SKM-1 (cell line): ENCODE results near the gene FAM135A.

ENCODE experiments used
- DNase-seq: peaks from one replicate; lab custom pipeline; 2025; ENCODE audit not compliant: unreplicated experiment; lab: John Stamatoyannopoulos, UW

Gene FAM135A

DNA sequence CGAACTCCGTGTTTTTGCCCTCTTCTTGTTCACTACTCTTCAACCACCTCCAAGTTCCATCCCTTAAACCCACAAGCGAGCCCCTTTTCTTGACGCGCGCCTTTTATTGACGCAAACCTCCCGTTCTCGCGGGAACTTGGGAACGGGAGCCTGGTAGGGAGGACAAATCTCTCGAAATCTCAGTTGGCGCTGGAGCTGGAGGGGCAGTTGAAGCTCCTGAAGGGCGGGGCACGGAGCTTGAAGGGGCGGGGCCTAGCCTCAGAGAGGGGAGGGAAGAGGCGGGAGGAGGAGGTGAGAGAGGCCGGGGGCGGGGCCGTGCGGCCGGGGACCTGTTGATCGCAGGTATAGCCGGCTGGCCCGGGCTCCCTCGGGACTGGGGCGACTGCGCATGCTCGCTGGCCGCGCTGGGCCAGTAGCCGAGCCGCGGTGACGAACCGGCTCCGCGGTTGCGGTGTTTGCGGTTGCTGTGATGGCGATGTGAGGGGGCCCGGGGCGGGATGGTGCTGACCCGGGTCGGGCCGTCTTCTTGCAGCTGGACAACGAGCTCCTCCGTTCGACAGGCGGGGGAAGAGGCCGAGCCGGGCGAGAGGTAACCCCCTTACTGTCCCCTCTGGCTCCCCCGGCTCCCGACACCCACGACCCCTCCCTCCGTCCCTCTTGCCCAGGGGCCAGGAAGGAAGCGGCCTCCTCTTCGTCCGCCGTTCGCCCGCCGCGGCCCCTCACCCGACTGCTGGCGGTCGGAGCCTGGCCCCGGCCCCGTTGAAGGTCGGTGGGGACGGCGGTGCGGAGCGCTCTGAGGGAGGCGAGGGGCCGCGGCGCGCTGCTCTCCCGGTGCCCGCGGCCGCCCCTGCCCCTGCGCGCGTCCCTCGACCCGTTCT lies at the start of gene FAM135A:
Gene FAM135A, plus strand, starts transcription at position 395 of the 878 bp plus-strand sequence. CDS start 14,835 bp downstream, outside the sequence.
- peak; percentile 98 for DNase-seq

DNA sequence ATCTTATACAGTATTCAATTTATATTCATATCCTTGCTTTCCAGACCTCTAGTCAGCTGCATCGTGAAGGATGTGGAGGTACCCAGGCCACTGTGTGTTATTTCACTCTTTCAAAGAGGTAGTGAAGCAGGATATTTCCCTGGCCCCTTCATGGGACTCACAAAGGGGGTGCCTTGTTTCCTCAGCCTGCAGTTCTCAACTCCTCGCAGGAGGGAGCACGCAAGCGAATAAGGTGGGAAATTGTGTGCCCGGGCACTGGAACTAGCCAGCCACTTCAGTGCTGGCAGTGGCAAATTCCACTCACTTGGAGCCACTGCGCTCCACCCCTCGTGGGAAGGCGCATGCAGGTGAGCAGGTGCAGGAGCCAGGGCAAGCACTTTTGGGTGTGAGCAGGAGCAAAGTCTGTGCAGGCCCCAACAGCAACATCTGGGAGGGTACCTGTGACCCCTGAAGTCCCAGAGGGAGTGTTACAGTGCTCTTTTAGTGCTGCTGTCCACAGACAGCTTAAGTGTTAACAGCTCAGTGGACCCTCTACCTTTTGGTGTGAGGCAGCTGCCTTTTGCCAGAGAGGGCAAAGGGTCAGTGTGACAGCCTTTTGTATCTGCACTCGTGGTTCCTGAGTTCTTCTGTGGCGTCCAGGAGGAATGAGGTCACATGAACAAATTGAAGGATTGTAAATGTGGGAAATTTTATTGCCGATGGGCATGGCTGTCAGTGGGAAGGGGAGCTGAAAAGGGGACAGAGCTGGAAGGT lies 49.4 kb upstream of the FAM135A start:
- no peak for DNase-seq

- DNase-seq: peak; percentile 69
Observed at GRCh38 chr6:70369332-70369950, 43.9 kb upstream of the FAM135A start.

DNA sequence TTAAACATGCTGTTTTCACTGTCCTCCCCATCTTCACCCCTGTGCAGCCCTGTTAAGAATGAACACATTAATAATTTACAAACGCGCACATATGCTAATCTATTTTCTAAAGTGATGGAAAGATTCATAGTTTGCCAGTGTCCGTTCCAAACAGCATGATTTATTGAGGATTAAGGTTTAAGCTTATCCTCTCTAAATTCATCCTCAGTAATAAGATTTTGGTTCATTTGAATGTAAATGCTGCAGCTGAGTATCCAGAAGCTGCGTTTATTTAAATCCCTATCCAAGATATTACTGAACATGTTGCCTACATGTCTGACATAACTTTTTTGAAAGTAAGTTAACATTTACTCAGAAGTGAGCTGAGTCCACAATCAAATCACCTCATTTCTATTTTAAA lies 42.8 kb upstream of the FAM135A start:
- DNase-seq: no peak

DNA sequence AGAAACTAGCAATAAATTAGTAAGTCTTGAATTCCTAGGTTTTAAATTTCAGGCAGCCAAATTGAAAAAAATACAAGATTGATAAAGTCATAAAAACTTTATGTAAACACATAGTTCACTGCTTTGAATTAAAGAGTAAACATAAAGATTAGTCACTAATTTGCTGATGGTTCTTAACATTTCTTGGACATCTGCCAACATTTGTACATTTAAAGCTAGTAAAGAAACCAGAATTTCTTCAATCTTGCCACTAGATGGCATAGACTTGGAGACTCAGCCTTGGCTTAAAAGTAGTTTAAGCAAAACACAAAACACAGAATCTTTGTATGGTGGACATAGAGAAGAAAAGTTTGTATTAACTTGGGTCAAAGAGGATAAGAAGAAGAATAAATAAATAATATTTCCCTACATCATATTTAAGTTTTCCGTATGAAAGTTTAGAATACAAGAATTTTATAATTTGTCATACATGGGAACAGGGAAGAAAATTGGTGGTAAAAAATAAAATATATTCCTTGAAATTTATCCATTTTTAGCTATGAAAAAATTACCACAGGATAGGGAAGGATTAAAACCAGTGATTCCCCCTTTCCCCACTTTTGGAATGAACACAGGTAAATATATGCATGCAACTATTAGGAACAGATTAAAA lies 41.7 kb upstream of the FAM135A start:
- peak; percentile 55 for DNase-seq

DNA sequence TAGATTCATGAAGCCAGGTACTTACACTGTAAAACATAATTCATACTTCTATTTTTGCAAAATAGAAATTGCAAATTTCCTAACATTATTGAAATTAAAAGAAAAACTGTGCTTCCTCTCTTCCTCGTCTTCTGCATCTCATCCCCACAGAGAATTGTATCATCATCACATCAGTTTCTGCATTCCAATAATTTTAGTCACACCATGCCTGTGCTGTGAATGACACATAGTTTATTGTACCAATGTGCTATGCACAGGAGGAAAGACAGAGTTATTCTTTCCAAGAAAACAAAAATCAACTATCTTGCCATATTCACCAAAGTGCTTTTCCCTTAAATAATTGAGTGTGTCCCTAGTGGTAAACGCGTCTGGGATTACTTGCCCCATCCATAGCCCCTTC lies 38.1 kb upstream of the FAM135A start:
- DNase-seq: no peak

DNA sequence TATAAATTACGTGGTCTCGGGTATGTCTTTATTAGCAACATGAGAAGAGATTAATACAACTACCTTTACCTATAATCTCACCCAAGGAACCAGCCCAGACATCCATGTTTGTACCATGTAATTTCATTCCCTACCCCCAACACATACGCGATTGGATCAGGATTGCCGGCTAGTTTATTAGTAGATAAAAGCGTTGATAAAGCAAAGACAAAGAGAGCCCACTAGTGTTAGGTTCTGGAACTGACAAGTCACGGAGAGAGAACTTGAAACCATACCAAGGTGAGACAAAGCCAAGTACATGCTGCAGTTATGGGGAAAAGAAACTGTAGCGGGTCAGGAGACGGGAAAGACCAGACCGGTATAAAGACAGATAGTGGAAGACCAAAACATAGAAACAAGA lies 37.4 kb upstream of the FAM135A start:
- DNase-seq: no peak

- no peak for DNase-seq
Observed at GRCh38 chr6:70376628-70377027, 36.7 kb upstream of the FAM135A start.

DNA sequence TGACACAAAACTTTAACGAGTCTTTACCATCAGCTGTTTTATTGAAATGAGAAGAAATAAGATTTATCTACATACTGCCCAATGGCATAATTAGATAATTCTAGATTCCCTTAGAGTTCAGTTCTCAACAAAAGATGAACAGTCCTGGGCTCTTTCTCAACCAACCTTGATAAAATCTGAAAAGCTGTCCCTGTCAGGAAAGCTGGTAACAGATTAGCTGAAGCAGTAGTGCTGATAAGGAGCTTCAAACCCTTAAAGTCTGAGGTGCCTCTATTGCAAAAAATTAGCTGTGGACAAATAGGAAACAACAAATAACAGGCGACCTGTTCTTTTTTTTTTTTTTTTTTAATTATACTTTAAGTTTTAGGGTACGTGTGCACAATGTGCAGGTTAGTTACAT lies 35.9 kb upstream of the FAM135A start:
- no peak for DNase-seq

GRCh38 chr6:70379473-70380013 lies 33.8 kb upstream of the FAM135A start:
- DNase-seq: no peak

DNA sequence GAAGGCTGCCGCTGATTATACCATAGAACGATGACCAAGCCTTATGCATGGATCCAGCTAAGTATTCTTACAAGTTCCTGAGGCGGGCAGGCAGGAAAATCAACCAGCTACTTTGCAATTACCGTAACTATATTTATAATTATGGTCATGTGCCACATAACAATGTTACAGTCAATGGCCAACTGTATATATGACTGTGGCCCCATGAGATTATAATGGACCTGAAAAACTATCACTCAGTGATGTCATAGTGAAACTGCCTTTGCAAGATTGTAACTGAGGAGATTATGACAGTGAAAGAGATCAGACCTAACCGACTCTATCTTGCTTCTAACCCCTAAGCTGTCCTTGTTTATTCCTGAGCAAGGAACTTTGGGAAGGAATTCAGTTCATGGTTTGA lies 33.1 kb upstream of the FAM135A start:
- DNase-seq: no peak

DNA sequence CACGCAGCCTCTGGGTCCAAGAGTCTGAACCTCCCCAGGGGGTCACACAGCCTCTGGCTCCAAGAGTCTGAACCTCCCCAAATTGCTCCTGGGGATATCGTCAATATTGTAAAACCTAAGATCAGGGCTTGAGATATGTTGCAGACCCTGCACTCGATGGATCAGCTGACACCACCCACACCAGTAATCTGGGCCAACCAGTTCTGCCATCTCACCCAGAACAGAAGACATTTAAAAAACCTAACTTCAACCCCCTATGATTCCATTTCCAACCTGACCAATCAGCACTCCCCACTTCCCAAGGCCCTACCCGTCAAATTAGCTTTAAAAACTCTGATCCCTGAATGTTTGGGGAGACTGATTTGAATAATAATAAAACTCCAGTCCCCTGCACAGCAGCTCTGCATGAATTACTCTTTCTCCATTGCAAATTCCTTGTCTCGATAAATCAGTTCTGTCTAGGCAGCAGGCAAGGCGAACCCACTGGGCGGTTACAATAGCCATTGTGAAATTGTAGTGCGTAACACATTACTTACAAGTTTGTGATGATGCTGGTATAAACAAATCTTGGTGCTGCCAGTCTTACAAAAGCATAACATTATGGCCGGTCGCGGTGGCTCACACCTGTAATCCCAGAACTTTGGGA lies 32.4 kb upstream of the FAM135A start:
- DNase-seq: no peak

- no peak for DNase-seq
Observed at GRCh38 chr6:70381417-70381782, 31.9 kb upstream of the FAM135A start.

- DNase-seq: no peak
Observed at GRCh38 chr6:70385901-70386300, 27.4 kb upstream of the FAM135A start.

- no peak for DNase-seq
Observed at GRCh38 chr6:70388814-70389213, 24.5 kb upstream of the FAM135A start.

DNA sequence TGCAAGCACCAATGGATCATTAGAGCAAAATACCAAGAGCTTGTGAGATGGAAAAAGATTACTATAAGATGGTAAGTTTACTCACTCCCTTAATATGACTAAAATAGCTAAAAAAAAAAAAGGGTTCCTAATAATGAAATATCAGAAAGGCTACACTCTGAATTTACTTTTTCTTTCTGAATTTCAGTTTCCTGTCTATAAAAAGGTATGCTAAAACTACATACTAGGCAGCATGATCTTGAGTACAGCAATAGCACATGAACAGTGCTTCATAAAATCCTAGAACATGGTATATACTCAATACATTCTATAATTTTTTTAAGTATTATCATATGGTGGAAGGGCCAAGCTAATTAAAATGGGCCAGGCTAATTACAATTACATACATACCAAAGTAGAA lies 24.0 kb upstream of the FAM135A start:
- no peak for DNase-seq

- DNase-seq: no peak
Observed at GRCh38 chr6:70390067-70390466, 23.2 kb upstream of the FAM135A start.

DNA sequence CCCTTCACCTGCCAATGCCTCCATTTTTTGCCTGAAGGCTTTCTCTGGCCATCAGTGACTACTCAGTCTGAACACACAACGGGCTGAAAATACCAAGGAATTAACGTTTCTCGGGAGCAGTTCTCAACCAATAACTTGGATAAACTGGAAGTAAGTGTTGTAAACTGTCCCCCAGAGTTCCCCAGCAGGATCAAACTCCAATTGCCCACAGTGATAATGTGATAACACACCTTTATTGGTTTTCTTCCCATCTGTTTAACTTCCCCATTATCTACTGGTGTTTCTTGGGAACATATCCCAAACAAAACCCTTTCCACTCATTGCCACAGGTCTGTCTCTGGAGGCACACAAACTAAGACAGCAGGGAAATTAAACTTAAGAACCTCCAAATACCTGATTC lies 21.8 kb upstream of the FAM135A start:
- DNase-seq: no peak

DNA sequence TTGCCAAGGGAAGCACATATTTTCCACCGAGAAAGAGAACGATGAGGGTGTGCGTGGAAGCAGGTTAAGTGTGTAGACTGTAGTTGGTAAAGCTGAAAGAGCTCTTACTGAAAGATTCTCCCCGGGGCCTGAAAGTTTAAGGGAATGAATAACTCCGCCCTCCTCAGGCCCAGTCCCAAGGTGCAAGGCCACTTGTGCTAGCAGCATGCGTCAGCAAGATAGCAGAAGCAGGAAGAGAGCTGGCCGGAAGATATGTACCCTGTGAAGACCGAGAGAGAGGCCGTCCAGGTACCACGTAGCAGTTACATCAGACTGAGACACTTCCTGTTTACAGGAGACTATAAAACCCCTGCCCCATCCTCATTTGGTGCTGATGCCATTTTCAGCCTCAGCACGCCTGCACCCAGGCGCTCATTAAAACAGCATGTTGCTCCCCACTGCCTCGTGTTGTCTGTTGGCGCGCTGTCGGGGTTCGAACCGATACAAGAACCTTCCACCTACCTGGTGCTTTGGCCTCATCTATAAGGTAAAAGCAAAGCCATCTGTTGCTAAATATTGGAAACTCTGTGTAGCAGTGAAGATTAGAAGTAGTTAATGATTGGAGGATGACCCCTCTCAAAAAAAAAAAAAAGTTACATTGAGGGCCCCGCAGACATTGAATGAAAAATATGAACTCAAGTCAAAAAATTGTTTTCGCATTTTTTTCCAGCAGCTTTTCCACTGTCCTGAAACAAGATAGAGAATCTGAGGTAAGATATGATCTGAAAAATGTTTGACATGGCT lies 18.6 kb upstream of the FAM135A start:
- no peak for DNase-seq

- no peak for DNase-seq
Observed at GRCh38 chr6:70395301-70395672, 18.0 kb upstream of the FAM135A start.
